HG02840 (cell line): ENCODE data around the gene FAM174C.

ENCODE experiments used
- ATAC-seq: cut with Tn5 transposase; IDR thresholded peaks from one replicate; pipeline ENCODE4 v1.9.1; 2021; ENCODE audit warnings: mild to moderate bottlenecking, moderate library complexity, moderate number of reproducible peaks; ENCODE audit not compliant: unreplicated experiment, low FRiP score

Gene FAM174C

GRCh38 chr19:1260749-1261537 lies 14.4 kb upstream of the FAM174C start:
- ATAC-seq: peak; percentile 58

DNA sequence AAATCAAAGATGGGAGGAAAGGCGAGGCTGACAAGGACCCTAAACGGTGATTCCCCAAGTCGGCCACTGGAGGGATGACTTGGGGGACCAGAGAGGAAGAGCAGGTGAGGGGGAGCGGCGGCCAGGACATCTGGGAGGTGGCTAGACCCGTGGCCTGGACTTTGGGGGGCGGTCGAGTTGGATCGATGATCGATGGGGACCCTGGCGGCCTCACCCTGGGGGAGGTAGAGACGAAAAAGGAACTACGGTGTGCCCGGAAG lies 13.9 kb upstream of the FAM174C start:
- no peak for ATAC-seq

DNA sequence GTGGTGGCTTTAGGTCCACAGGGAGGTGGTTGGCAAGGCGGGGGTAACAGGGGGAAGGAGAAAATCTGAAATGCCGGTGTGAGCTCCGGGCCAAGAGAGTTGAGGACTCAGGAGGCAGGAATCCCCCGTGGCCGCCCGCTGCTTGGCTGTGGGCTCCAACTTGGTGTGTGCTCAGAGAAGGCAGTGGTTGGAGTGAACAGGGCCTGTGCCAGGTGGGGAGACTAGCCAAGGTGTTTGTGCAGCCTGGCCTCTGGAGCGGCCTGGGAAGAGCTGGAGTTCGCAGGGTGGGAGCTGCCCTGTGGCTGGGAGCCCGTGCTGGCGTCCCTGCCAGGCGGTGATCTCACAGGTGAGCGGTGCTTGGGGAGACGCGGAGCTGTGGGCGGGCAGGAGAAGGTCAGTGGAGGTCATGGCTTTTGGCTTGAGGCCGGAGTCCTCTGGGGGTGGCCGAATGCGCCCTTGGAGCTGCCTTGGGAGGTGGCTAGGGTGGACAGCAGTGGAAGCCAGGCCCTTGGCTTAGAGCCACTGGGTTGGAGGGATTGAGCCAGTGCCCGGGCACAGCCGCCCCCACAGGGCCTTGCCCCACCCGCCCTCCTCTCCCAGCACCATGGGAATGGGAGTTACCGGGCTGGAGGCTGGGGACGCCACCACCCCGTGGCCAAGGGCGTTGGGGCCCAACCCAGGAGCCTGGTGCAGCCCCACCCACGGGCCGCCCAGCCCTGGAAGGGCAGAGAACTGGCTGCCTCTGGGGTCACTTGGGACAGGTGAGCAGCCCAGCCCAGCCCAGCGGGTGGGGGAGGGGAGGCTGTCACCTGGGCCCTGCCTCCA lies 13.3 kb upstream of the FAM174C start:
- no peak for ATAC-seq

DNA sequence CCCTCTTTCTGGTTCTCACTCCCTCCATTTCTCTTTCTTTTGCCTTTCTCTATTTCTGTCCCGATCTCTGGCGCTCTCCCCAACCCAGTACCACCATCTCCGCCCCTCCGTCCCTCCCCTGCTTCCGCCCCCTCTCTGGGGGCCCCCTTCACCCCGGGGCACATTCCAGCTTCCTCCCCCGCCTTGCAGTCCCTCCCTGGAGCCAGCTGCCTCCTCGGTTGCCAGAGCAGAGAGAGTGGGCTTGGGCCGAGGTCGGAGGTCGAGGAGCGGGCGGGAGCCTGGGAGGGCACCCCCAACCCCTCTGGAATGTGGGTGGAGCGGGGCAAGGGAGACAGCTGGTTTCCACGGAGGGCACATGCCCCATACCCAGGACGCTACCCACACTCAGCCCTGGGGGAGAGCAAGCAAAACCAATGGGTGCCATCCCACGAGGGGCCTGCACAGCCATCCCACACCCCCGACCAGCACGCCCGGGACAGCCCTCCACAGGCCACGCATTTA lies 12.7 kb upstream of the FAM174C start:
- ATAC-seq: no peak

DNA sequence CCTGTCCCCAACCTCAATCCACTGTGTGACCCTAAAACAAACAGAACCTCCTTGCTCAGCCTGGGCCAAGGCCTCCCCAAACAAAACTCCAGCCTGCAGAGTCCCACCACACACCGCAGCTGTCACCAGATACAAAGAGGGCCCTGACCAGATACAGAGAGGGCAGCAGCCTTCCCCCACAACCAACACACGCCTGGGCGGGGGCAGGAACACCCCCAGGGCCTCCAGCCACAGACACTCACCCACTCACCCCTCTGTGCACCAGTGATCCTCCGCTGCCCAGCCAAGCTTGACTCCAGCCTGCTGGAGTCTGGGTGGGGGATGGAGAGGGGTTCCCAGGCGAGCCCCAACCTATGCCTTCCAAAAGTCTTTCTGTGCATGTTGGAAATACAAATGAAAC lies 12.1 kb upstream of the FAM174C start:
- ATAC-seq: no peak

DNA sequence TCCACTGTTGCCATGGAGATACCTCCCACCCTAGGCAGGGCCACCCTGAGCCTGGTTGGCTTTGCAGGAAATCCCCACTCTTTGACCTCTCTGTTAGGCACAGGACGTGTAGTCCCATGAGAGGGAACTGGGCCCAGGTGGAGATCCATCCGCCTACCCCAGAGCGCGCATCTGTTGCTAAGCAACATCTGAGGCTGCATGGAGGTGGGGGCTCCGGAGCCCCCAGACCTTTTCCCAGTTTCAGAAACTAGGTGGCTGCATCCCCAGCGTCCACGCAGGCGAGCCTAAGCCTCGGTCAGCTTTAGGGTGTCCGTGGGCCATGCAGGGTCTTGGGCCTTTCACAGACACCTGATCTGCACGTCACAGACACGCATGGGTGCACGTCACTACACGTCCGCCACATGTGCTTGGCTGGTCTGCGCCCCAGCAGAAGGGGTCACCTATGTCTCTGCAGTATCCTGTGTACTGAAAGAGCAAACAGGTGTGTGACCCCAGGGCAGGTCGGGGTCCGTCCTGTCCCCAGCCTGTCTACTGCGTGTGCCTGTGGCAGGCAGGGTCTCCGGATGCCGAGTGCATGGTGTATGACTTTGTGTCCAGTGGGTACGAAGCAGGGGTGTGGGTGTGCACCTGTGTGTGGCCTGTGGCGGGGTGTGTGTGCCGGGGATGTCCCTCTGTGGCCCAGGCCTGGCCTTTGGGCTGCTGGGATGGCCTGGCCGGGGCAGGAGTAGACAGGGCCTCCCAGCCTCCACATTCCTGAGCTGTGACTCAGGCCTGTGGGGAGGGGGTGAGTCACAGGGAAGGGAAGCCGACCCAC lies 10.3 kb upstream of the FAM174C start:
- no peak for ATAC-seq

- ATAC-seq: no peak
Measured at GRCh38 chr19:1265615-1266128, 9.7 kb upstream of the FAM174C start.

DNA sequence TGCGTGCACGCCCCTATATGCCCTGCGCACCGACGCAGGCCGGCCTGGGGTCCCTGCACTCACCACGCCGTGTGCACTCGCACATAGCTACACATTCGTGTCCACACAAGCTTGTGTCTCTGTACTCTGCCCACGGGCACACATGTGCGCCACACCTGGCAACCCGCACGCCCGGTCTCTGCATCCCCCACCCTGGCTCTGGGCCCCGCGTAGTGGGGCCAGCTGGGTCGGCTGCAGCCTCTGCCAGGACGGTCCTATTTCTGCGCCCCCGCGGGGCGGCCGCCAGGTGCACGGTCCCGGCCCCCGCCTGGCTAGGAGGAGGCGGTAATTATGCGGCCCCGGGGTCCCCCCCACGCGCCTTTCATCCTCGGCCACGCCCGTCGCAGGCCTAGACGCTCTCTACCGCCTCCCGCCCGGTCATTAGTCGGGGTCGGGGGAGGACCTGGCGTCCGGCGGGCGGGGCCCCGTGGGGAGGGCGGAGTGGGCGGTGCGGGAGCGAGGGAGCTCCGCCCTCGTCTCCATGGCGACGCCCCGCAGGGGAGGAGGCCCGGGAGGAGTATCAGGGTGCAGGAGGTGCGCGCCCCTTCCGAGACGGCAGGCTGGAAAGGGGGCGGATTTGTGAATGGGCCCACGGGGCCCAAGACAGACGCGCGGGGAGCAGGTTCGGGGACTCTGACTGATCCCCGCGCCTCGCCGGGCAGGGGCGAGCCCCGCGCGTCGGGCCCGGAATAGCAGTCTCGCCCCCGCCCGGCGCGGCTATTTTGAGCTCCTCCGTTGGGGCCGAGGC lies 9.0 kb upstream of the FAM174C start:
- peak; percentile 25 for ATAC-seq

DNA sequence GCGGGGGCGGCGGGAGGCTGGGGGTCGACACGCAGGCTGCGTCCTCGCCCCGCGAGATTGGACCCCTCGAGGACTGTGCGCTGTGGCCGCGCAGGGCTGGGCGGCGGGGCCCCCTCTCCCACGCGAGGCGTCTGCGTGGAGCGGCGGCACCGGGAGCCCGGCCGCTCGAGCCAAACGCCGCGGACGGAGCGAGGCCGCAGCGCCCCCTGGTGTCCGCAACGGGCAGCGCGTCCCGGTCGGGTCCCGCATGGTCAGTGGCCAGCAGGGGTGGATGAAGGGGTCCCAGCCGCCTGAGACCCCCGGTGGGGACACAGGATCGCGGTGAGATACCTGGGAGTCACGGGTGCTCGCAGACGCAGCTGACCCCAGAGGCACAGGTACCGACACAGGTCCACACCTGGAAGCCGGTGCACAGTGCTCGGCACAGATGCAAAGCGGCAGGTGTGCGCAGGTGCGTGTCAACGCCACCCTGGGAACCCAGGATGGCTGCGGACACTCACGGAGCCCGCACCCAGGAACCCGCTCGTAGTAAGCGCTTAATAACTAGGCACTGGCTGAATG lies 8.3 kb upstream of the FAM174C start:
- peak; percentile 9 for ATAC-seq

GRCh38 chr19:1267477-1268225 lies 7.7 kb upstream of the FAM174C start:
- no peak for ATAC-seq

- ATAC-seq: no peak
Measured at GRCh38 chr19:1268226-1269064, 6.9 kb upstream of the FAM174C start.

DNA sequence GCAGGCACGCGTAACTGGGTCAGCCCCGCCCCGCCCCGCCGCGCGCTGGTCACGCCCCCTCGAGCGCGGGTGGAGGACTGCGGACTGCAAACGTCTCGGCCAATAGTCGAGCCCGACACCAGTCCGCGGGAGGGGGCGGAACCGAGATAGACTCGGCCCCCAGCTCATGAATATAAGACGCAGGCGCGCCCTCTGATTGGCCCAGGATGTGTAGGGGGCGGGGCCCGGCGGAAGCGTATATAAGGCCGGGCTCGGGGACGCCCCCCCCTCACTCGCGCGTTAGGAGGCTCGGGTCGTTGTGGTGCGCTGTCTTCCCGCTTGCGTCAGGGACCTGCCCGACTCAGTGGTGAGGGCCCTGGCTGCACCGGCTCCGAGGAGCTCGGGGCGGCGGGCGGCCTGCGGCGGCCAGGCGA lies 6.3 kb upstream of the FAM174C start, which contains the start of gene CIRBP:
Gene CIRBP (plus strand): TSS at position 268 of the 413 bp plus-strand sequence. CDS start 1,602 bp downstream, outside the sequence.
- ATAC-seq: peak; percentile 55

- ATAC-seq: peak; percentile 32
Measured at GRCh38 chr19:1269478-1270212, 5.7 kb upstream of the FAM174C start.

- ATAC-seq: no peak
Measured at GRCh38 chr19:1270213-1270853, 5.0 kb upstream of the FAM174C start.

DNA sequence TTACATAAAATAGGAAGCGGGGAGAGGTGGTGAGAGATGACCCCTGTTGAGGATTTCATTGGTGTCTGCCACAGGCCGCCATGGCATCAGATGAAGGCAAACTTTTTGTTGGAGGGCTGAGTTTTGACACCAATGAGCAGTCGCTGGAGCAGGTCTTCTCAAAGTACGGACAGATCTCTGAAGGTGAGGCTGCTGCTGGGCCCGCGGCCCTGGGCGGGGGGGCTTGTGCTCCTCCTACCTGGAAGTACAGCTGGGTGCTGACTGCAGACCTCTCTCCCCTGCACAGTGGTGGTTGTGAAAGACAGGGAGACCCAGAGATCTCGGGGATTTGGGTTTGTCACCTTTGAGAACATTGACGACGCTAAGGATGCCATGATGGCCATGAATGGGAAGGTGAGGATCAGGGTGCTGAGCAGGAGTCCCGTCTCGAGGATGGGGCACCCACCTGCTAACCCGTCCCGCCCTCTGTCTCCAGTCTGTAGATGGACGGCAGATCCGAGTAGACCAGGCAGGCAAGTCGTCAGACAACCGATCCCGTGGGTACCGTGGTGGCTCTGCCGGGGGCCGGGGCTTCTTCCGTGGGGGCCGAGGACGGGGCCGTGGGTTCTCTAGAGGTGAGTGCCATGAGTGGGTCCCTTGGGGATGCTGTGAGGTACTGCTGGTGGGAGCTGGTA lies 4.3 kb upstream of the FAM174C start:
- no peak for ATAC-seq
